Measurements from ENCODE around the gene ULBP3. TPM values are rescaled to one million over a fixed set of nuclear protein-coding genes. Genes with fewer than 3 reads are reported as not detected.
"Not testable (repeated sequence)": the region's sequence is repeated elsewhere in the genome, so short reads cannot be mapped to it uniquely, and the experiment has no call there.

Gene ULBP3
- total and polyA plus RNA-seq, 2 of the 4 experiments (the other 2 are of a cell fraction), result 11.1 to 35.1 TPM

DNA sequence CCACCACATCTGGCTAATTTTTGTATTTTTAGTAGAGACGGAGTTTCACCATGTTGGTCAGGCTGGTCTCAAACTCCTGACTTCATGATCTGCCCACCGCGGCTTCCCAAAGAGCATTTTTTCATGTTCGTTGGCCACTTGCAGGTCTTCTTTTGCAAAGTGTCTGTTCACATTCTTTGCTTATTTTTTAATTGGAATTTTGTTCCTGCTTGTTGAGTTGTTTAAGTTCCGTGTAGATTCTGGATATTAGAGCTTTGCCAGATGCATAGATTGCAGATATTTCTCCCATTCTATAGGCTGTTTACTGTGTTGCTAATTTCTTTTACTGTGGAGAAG is 51.8 kb downstream of the ULBP3 start:
- H2AK5ac ChIP-seq (ENCODE audit: low read depth, low read length); H3K79me1 ChIP-seq (ENCODE audit: low read depth in 1 of 2, low read length in 2 of 2); H3K23ac ChIP-seq (ENCODE audit: low read depth, low read length); H3K4me2 ChIP-seq (ENCODE audit: low read depth, low read length); H3K4ac ChIP-seq (ENCODE audit: low read depth, low read length); H2AK9ac ChIP-seq (replicated peaks; ENCODE audit: low read depth, low read length, poor library complexity); H4K5ac ChIP-seq (ENCODE audit: low read depth, low read length); H4K8ac ChIP-seq (ENCODE audit: low read depth in 2 of 2, low read length in 2 of 2); dilution Hi-C loops (cut with HindIII; ENCODE audit: low sequenced_read_pairs, unreplicated experiment); H3K9me1 ChIP-seq (ENCODE audit: insufficient read depth, low read length); H3K27ac ChIP-seq (ENCODE audit: insufficient read depth, low read length); H2BK15ac ChIP-seq (ENCODE audit: low read depth, low read length); H3K18ac ChIP-seq (ENCODE audit: low read depth, low read length); H2BK5ac ChIP-seq (ENCODE audit: low read depth, low read length, poor library complexity, severe bottlenecking); H4K91ac ChIP-seq (ENCODE audit: insufficient read depth, low read depth, low read length); H4K20me1 ChIP-seq (ENCODE audit: insufficient read depth, low read length); H2AFZ ChIP-seq (replicated peaks; ENCODE audit: low read length, poor library complexity); H3K9ac ChIP-seq (ENCODE audit: low read depth, low read length); H3K14ac ChIP-seq (replicated peaks; ENCODE audit: low read depth, low read length); H2BK20ac ChIP-seq (ENCODE audit: low read depth, low read length); H3K56ac ChIP-seq (ENCODE audit: extremely low read depth, insufficient read depth, low read length); H3K4me3 ChIP-seq (ENCODE audit: insufficient read depth, low read depth, low read length); H3K4me1 ChIP-seq (ENCODE audit: control insufficient read depth, insufficient read depth, low read length); in situ Hi-C loops (cut with MboI; ENCODE audit: low sequenced_read_pairs); POLR2A ChIA-PET (ENCODE audit: unreplicated experiment); BruUV-seq (replicated peaks); H3K9me3 ChIP-seq (ENCODE audit: control insufficient read depth, insufficient read depth, low read length); H2BK120ac ChIP-seq (ENCODE audit: low read depth, low read length); H3K36me3 ChIP-seq (ENCODE audit: control insufficient read depth, insufficient read depth, low read length); DNase-seq; ATAC-seq (ENCODE audit: low read depth): not testable (repeated sequence)
- CTCF ChIA-PET, result interaction anchor here (1.0 to 1.3 kb wide), 2 partner anchors 8 to 82 kb away, joined by 3 to 6 read pairs; partner anchors contain the start of gene RAET1L
- no CpG with 5 or more reads among the region's 5 CpGs for WGBS, 2 experiments (ENCODE audit: extremely low coverage in 2 of 2, insufficient read length in 1 of 2)
- intact Hi-C loops (cut with micrococcal nuclease), result loop anchor here (1.0 to 10.0 kb wide), 3 partner anchors 83 to 292 kb away; no protein-coding TSS in a partner anchor
- peaks cover 48% of the 10 kb centered on the region for H3K27me3 ChIP-seq (ENCODE audit: control insufficient read depth, insufficient read depth, low read length)
